DOHH2 (cell line): ENCODE results near the gene GYPA.
"Not testable (repeated sequence)": the region's sequence is repeated elsewhere in the genome, so short reads cannot be mapped to it uniquely, and the experiment has no call there.

ENCODE experiments used
- H3F3A ChIP-seq: fragments of 200-600 bp; sonication (generic), shearing (Covaris generic); 2 replicates; pipeline ENCODE4 v1.6.0; 2016; ENCODE audit warnings: antibody characterized with exemption, mild to moderate bottlenecking; ENCODE audit not compliant: control insufficient read depth, insufficient read depth
- H3K27ac ChIP-seq: fragments of 200-600 bp; sonication (generic); 2 replicates; pipeline ENCODE4 v1.5.1; 2014; ENCODE audit warnings: low read depth, mild to moderate bottlenecking, low read length, moderate library complexity
- H3K27me3 ChIP-seq: fragments of 200-600 bp; sonication (generic); 2 replicates; pipeline ENCODE4 v1.6.1; 2014; ENCODE audit warnings: mild to moderate bottlenecking, low read length, mixed read lengths; ENCODE audit not compliant: control insufficient read depth
- H3K36me3 ChIP-seq: fragments of 200-600 bp; sonication (generic); 2 replicates; pipeline ENCODE4 v1.6.1; 2014; ENCODE audit warnings: mild to moderate bottlenecking, low read length, moderate library complexity, mixed read lengths; ENCODE audit not compliant: control insufficient read depth
- H3K4me1 ChIP-seq: fragments of 200-600 bp; sonication (generic); 2 replicates; pipeline ENCODE4 v1.6.1; 2014; ENCODE audit warnings: mild to moderate bottlenecking, low read length, mixed read lengths; ENCODE audit not compliant: control insufficient read depth
- H3K4me2 ChIP-seq: fragments of 200-600 bp; sonication (generic); 2 replicates; pipeline ENCODE4 v1.6.0; 2014; ENCODE audit warnings: mild to moderate bottlenecking, low read length, moderate library complexity
- H3K4me3 ChIP-seq: fragments of 200-600 bp; sonication (generic); 2 replicates; pipeline ENCODE4 v1.5.1; 2014; ENCODE audit warnings: mild to moderate bottlenecking, low read length, mixed read lengths
- H3K79me2 ChIP-seq: fragments of 200-600 bp; sonication (generic); 2 replicates; pipeline ENCODE4 v1.6.1; 2014; ENCODE audit warnings: mild to moderate bottlenecking, low read length, mixed read lengths; ENCODE audit not compliant: control insufficient read depth
- H3K9me2 ChIP-seq: fragments of 200-600 bp; sonication (generic); replicated peaks from 2 replicates; pipeline ENCODE4 v1.6.1; 2014; ENCODE audit warnings: mild to moderate bottlenecking, low read length, mixed read lengths; ENCODE audit not compliant: control insufficient read depth
- H3K9me3 ChIP-seq: fragments of 200-600 bp; sonication (generic); 2 replicates; pipeline ENCODE4 v1.6.1; 2014; ENCODE audit warnings: antibody characterized with exemption, low read length, mixed read lengths; ENCODE audit not compliant: control insufficient read depth, insufficient read depth
- H4K20me1 ChIP-seq: fragments of 200-600 bp; sonication (generic); 2 replicates; pipeline ENCODE4 v1.6.0; 2014; ENCODE audit warnings: low read depth, mild to moderate bottlenecking, antibody characterized with exemption, low read length, moderate library complexity; ENCODE audit not compliant: control insufficient read depth, insufficient read depth
- EZH2phosphoT487 ChIP-seq: fragments of 200-600 bp; sonication (generic); IDR thresholded peaks from 2 replicates; pipeline ENCODE4 v1.6.1; 2017; ENCODE audit warnings: borderline replicate concordance, mild to moderate bottlenecking, antibody characterized with exemption, low read length, moderate library complexity, mixed read lengths
- TF ChIP-seq, protein P1 (sequence below): fragments of 200-600 bp; sonication (generic); IDR thresholded peaks from one replicate; pipeline ENCODE4 v1.5.1; 2014; ENCODE audit warnings: antibody characterized with exemption, mild to moderate bottlenecking, low read depth, low read length; ENCODE audit not compliant: poor library complexity, severe bottlenecking

GYPA gene

DNA sequence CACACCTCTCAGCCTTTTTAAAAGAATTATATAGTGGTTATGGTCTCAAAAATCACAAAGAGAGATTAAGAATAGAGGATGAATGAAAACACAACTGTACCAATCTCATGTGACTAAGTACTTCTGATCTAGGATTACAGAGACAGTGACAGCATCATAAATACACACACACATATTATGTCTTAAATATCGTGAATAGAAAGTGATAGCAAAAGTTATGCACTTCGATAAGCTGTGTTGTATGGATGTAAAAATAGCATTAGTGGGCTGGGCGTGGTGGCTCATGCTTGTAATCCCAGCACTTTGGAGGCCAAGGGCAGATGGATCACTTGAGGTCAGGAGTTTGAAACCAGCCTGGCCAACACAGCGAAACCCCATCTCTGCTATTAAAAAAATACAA, 25.0 kb downstream of the GYPA start:
- no peaks in the 10 kb centered on the region for H3K36me3 ChIP-seq
- no peaks in the 10 kb centered on the region for H3K79me2 ChIP-seq
- H3K4me1 ChIP-seq = no peaks in the 10 kb centered on the region
- no peaks in the 10 kb centered on the region for H3F3A ChIP-seq
- H4K20me1 ChIP-seq = no peaks in the 10 kb centered on the region
- H3K4me2 ChIP-seq = no peak overlapping the region
- TF ChIP-seq EZH2phosphoT487 = no peak
- TF ChIP-seq, protein P1, sequence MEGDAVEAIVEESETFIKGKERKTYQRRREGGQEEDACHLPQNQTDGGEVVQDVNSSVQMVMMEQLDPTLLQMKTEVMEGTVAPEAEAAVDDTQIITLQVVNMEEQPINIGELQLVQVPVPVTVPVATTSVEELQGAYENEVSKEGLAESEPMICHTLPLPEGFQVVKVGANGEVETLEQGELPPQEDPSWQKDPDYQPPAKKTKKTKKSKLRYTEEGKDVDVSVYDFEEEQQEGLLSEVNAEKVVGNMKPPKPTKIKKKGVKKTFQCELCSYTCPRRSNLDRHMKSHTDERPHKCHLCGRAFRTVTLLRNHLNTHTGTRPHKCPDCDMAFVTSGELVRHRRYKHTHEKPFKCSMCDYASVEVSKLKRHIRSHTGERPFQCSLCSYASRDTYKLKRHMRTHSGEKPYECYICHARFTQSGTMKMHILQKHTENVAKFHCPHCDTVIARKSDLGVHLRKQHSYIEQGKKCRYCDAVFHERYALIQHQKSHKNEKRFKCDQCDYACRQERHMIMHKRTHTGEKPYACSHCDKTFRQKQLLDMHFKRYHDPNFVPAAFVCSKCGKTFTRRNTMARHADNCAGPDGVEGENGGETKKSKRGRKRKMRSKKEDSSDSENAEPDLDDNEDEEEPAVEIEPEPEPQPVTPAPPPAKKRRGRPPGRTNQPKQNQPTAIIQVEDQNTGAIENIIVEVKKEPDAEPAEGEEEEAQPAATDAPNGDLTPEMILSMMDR = no peak
- H3K9me3 ChIP-seq = no peaks in the 10 kb centered on the region
- peaks cover 16% of the 10 kb centered on the region for H3K27me3 ChIP-seq
- no peak overlapping the region for H3K27ac ChIP-seq
- H3K9me2 ChIP-seq = no peaks in the 10 kb centered on the region
- H3K4me3 ChIP-seq = no peak overlapping the region

DNA sequence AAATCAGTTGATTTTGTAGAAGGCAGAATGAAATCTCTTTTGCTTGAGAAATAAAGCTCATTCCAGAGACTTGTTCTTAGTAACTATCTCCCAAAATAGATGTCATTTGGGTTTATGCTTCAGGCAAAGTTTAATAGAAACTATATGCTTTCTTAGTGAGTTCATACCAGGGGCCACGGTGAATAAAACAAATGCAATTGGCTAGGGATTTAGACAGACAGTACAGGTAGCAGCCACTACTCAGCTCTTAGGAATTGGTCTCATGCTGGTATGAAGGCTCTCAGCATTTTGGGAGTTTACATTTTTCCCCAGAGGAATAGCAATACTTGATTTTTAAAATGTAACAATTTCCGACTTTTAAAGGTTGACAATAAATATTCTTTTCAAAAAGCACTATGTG, 27.0 kb downstream of the GYPA start:
- H3K79me2 ChIP-seq = no peaks in the 10 kb centered on the region
- no peaks in the 10 kb centered on the region for H3F3A ChIP-seq
- no peak overlapping the region for H3K27ac ChIP-seq
- no peaks in the 10 kb centered on the region for H3K9me2 ChIP-seq
- H3K36me3 ChIP-seq = no peaks in the 10 kb centered on the region
- H3K4me3 ChIP-seq = no peak overlapping the region
- H3K4me2 ChIP-seq = no peak overlapping the region
- H4K20me1 ChIP-seq = no peaks in the 10 kb centered on the region
- peaks cover 16% of the 10 kb centered on the region for H3K27me3 ChIP-seq
- TF ChIP-seq EZH2phosphoT487 = no peak
- TF ChIP-seq, protein P1 = no peak
- H3K4me1 ChIP-seq = no peaks in the 10 kb centered on the region
- H3K9me3 ChIP-seq = no peaks in the 10 kb centered on the region

DNA sequence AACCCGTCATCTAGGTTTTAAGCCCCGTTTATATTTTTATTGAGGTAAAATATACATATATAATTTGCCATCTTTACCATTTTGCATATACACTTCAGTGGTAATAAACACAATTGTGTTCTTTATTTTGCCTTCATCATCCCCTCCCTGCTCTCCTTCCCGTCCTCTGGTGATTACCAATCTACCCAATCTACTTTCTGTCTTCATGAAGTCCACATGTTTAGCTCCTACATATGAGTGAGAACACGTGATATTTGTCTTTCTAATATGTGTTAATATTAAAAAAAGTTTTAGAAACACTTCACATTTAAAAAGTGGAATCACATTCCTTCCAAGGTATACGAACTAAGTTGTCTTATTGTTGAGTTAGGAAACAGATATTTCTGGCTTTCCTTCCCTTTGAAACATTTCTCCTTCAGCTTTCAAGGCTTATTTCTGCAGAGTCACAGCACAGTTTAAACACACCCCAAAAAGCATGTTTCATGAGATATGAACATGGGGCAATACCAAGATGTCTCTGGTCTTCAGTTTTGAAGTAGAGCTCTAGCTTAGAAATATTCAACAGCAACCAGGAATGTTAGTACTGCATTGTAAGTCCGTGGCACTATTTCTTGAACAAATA, 35.9 kb downstream of the GYPA start:
- Histone ChIP-seq H3K4me2 (no peak overlapping the region), H3K27ac (no peak overlapping the region)
- TF ChIP-seq EZH2phosphoT487 = no peak
- TF ChIP-seq, protein P1 = no peak

DNA sequence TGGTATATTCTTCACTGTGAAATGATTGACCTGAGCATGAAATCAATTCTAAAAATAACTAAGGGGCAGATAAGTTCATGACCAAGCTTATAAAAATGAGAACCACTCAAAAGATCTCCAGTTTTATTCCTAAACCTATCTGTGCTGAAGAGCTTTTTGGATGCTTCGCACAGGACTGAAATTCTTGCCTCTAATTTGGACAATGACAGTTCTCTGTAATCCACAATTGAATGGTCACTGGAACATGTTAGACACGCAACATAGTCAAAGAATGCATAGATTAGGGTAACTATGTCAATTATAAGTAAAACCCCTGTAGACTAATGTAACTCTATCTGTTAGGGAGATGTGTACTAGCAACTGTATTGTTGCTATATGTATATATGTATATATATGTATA, 42.7 kb downstream of the GYPA start:
- H3K4me1 ChIP-seq, H3K27ac ChIP-seq, H3K4me2 ChIP-seq, H3K9me2 ChIP-seq, H3K36me3 ChIP-seq, H3K27me3 ChIP-seq, H4K20me1 ChIP-seq, H3K79me2 ChIP-seq, H3K4me3 ChIP-seq, H3F3A ChIP-seq, H3K9me3 ChIP-seq: not testable (repeated sequence)

More for the DNA sequence above, 35.9 kb downstream of the GYPA start:
- H3F3A ChIP-seq = no peaks in the 10 kb centered on the region
- no peaks in the 10 kb centered on the region for H4K20me1 ChIP-seq
- H3K9me3 ChIP-seq = no peaks in the 10 kb centered on the region
- H3K79me2 ChIP-seq = no peaks in the 10 kb centered on the region
- no peaks in the 10 kb centered on the region for H3K9me2 ChIP-seq
- H3K4me1 ChIP-seq = no peaks in the 10 kb centered on the region
- no peaks in the 10 kb centered on the region for H3K27me3 ChIP-seq
- no peak overlapping the region for H3K4me3 ChIP-seq
- H3K36me3 ChIP-seq = no peaks in the 10 kb centered on the region

DNA sequence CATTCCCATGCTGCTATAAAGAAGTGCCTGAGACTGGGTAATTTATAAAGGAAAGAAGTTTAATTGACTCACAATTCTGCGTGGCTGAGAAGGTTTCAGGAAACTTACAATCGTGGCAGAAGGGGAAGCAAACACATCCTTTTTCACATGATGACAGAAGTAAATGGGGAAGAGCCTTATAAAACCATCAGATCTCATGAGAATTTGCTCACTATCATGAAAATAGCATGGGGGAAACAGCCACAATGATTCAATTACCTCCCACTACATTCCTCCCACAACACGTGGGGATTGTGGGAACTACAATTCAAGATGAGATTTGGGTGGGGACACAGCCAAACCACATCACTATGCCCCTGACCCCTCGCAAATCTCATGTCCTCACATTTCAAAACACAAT, 46.5 kb downstream of the GYPA start:
- not testable (repeated sequence) for H3K36me3 ChIP-seq, H3K79me2 ChIP-seq

DNA sequence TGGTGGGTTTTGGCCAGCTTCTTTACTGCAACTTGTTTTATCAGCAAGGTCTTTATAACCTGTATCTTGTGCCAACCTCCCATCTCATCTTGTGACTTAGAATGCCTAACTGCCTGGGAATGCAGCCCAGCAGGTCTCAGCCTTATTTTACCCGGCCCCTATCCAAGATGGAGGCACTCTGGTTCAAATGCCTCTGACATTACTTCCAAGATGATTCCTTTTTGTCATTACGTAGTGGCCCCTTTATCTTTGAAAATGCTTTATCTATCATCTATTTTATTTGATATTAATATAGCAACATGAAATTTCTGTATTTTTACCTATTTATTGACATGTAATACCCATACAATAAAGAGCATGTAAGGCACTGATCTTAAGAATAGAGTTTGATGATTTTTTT, 49.3 kb downstream of the GYPA start:
- not testable (repeated sequence) for H3K4me3 ChIP-seq, H3K9me3 ChIP-seq, H3F3A ChIP-seq, H3K79me2 ChIP-seq, H3K27ac ChIP-seq, H3K9me2 ChIP-seq, H3K4me1 ChIP-seq, H4K20me1 ChIP-seq, H3K4me2 ChIP-seq, H3K27me3 ChIP-seq, H3K36me3 ChIP-seq

More for the DNA sequence above, 46.5 kb downstream of the GYPA start:
- H3K27me3 ChIP-seq, H3K4me3 ChIP-seq, H4K20me1 ChIP-seq, H3F3A ChIP-seq, H3K27ac ChIP-seq, H3K4me1 ChIP-seq, H3K9me3 ChIP-seq, H3K9me2 ChIP-seq, H3K4me2 ChIP-seq: not testable (repeated sequence)
